COR-L47 (cell line): ENCODE results near the gene DRD4.

Experiments used
- DNase-seq: peaks from one replicate; lab custom pipeline; 2025; lab: John Stamatoyannopoulos, UW

Gene DRD4

DNA sequence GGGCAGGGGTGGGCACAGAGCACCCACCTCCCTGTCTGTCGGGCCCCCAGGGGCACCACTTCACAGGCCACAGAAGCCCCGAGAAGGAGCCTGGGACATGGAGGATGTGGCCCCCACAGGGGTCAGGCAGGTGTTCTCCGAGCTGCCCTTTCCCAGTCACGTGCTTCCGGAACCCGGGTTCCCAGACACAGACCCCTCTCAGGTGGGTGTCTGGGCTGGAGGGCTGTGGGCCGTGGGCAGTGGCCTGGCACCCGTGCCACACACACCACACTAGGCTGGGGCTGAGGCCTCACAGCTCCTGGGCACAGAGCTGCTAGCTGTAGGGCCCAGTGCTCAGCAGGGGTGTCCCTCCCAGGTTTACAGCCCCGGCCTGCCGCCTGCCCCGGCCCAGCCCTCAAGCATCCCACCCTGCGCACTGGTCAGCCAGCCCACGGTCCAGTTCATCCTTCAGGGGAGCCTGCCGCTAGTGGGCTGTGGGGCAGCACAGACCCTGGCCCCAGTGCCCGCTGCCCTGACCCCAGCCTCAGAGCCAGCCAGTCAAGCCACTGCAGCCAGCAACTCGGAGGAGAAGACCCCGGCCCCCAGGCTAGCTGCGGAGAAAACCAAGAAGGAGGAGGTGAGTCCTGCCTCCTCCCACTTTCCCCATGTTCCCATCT lies 26.8 kb upstream of the DRD4 start:
- no peak for DNase-seq

DNA sequence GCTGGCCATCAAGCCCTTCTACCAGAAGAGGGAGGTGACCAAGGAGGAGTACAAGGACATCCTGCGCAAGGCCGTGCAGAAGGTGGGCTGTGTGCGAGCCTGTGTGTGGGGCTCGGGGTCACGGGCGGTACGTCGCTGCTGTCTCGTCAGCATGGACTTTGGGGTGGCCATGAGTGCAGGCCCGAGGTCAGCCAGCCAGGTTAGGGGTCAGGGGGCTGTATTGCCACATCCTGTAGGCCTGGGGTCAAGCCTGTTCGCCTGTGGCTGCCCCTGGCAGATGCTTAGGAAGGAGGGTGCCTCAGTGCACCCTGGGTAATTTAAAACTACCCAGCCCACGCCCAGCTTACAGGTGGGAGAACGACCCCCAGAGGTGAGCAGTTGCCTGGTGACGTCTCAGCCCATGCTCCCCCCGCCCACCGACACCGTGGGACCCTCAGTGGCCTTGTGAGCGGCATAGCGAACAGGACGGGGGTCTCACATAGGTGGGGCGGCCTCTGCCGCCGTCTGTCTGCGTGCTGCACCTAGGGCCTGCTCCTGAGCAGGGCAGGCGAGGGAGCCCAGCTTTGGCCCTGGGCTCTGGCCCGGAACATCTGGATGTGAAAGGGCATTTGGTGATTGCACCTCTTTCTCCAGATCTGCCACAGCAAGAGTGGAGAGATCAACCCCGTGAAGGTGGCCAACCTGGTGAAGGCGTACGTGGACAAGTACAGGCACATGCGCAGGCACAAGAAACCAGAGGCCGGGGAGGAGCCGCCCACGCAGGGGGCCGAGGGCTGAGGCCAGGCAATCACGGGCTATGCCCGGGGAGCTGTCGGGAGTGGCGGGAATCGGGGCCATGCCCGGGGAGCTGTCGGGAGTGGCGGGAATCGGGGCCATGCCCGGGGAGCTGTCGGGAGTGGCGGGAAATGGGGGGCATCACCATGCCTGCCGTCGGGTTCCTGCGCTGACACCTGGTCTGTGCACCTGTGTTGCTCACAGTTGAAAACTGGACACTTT lies 25.8 kb upstream of the DRD4 start:
- no peak for DNase-seq

DNA sequence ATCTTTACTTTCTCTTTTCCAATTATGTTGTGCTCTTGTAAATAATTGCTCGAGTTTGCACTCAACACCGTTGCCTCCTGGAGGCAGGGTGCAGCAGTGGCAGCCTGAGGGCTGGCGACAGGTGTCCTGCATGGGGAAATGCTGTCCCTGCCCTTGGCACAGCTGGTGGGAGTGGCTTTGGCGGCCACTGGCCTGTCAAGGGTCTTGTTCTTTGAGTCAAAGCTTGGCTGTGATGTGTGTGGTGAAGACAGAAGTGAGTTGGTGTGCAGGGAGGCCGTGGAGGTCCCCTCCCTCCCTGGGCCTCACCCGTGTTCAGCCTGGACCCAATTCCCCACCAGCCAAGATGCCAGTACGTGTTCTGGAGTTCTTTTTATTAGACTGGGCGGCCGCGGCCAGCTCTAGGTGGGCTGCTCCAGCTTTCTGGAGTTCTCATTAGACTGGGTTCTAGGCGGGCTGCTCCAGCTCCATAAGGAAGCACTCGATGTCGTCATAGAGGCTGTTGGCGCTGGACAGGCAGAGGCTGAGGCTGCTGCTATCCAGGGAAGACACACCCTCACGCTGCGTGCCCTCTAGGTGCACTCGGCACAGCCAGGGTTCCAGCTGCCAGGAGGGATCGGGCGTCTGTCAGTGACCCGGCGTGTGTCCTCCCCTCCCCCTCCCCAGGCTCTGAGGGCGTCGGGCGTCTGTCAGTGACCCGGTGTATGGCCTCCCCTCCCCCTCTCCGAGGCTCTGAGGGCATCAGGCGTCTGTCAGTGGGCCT lies 24.7 kb upstream of the DRD4 start:
- DNase-seq, result no peak

DNA sequence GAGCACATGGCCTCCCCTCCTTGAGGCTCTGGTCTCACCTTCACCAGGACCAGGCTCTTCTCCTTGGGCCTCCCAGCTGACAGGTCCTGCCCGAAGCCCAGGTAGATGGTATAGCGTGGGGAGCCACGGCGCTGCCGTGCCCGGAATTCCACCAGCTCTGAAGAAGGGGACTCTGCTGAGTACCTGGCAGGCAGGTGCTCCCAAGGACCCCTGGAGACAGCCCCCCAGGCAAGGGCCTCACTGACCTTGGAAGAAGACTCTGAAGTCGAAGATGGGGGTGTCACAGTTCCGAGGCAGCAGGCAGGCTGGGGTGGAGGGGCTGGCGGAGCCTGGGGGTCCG lies 24.1 kb upstream of the DRD4 start:
- no peak for DNase-seq

DNA sequence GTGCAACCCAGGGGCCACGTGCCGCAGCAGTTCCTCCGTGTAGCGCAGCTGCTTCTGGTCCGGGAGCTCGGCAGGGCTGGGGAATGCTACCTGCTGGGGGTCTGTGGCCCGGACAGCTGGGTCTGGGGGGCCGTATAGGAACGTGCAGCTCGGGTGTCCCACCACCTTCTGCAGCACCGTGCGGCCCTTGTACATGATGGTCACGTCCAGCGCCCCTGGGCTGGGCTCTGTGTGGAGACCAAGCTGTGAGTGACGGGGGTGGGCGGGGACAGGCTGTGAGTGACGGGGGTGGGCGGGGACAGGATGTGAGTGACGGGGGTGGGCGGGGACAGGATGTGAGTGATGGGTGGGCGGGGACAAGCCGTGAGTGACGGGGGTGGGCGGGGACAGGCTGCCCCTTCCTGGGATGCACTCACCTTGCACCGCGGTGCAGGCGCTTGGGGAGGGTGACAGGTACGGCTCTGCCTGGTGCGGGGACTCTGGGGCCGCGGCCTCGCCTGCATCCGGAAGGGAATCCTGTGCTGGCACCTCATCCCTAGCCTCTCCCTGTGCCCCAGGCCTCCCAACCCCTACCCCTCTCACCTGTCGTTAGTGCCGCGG lies 23.6 kb upstream of the DRD4 start:
- DNase-seq, result peak; percentile 63

DNA sequence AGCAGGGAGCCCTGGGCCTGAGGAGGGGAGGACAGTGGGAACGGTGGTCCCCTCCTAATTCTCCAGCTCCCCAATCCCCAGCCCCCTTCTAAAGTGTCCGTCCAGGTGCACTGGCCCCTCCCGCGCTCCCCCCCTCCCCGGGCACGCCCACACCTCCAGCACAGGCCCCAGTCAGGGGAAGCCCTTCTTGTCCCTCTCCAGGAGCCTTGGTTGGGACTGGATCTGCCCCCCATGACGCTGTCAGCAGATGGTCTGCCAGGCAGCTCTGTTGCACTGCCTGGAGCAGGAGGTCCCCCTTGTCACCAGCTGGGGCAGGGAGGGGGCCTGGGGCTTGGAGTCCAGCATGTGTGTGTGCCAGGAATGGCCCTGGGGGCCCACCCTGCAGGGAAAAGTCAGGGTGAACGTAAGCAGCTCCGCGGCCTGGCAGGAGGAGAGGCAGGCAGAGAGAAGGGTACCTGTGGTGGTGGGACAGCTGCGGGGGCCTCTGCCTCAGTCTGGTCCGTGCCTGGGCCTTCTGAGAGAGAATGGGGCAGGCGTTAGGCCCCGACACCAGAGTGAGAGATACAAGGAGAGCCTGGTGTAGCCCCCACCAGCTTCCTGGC lies 22.9 kb upstream of the DRD4 start:
- no peak for DNase-seq

DNA sequence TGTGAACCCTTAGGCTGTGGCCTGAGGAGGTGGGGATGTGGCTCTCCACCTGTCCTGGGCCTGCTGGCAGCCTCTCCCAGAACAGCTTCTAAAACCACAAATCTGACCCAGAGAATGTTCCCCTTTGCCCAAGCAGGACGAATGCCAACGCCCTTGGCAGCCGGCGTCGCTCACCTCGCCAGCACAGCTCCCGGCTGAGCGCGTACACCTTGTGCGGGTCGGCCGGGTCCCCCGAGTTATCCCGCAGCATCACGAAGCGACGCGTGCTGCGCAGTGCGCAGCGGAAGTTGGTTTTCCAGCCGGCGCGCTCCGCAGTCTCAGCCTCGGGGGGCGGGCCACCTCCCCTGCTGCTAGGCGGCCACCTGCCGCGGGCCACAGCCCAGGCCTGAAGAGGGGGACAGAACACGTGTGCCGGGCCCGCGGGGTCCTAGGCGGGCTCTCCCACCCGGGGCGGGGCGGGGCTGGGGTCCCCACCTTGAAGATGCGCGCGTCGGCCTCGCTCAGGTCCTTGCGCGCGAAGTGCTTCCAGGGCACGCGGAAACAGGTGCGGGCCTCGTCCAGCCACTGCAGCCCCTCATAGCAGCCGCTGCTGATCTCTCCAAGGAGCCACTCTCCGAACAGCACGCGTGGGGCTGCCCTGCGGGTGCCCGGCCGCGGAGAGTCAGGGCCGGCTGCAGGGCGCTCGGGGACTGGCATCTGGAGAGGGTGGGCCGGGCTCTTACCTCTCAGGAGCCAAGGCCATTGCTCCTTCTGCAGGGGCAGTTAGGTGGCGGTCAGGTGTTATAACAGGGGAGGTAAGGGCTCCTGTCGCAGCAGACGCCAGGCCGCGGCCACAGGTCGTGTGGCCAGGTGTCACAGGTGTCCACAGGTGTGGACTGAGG lies 22.2 kb upstream of the DRD4 start:
- no peak for DNase-seq

DNA sequence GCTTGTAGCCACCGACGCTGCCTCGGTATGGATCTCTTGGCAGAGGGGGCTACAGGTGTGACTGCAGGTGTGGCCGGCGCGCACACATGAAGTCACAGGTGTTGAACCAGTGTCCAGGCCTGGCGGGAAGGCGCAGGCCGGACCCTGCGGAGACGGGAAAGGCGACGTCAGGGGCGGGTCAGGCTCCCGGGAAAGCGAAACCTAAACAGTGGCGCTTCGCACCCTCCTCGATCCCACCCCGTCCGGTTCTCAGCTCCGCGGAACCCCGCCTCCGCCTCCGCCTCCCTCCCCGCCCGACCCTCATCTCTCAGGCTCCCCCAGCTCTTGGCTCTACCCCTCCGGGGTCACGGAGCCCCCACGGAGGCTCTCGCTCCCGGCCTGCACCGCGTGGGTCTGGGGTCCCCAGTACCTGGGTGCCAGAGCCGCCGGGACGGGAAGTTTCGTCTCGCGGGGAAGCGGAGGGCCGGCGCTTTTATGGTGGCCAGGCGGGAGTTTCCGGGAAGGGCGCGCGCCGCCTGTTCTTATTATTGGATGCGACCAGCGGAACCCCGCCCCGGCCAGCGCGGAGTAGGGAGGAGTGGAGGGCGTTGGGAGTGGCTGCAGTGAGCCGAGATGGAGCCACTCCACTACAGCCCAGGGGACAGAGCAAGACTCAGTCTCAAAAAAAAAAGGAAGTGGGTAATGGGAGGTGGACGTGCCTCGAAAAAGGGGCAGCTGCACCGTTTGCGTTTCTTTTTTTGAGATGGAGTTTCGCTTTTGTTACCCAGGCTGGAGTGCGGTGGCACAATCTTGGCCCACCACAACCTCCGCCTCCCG lies 21.4 kb upstream of the DRD4 start, which contains the start of gene IRF7:
Gene IRF7, minus strand, starts transcription at position 447 of the 816 bp plus-strand sequence. CDS start 586 bp downstream, outside the sequence.
- DNase-seq, result peak; percentile 88

DNA sequence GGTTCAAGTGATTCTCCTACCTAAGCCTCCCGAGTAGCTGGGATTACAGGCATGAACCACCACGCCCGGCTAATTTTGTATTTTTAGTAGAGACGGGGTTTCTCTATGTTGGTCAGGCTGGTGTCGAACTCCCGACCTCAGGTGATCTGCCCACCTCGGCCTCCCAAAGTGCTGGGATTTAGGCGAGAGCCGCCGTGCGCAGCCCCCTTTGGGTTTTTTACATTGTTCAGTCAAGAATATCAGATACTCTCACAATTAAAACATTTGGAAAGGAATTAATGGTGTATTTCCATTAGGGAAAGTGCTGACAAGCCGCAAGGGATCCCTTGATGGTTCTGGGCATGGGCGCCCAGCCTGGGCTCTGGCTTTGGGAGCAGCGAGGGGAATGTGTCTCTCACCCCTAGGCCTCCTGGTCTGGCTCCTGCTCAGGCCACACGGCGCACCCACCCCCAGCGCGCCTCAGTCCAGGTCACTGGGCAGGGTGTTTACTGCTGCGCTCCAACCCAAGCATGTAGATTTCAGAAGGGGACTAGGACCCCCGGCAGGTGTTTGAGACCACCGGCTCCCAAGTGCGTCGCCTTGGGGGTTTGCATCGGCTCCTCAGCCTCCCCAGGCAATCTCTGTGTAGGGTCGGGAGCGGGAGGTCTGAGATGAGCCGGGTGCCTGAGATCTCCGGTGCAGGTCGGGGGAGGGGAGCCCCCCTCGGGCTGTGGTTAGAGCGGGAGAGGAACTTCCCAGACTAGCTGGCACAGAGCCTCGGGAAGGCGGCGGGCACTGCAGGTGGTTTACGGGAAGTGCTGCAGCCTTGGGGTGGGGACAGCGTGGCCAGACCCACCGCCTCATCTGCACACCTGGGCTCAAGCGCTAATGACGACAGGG lies 20.5 kb upstream of the DRD4 start:
- DNase-seq, result no peak

DNA sequence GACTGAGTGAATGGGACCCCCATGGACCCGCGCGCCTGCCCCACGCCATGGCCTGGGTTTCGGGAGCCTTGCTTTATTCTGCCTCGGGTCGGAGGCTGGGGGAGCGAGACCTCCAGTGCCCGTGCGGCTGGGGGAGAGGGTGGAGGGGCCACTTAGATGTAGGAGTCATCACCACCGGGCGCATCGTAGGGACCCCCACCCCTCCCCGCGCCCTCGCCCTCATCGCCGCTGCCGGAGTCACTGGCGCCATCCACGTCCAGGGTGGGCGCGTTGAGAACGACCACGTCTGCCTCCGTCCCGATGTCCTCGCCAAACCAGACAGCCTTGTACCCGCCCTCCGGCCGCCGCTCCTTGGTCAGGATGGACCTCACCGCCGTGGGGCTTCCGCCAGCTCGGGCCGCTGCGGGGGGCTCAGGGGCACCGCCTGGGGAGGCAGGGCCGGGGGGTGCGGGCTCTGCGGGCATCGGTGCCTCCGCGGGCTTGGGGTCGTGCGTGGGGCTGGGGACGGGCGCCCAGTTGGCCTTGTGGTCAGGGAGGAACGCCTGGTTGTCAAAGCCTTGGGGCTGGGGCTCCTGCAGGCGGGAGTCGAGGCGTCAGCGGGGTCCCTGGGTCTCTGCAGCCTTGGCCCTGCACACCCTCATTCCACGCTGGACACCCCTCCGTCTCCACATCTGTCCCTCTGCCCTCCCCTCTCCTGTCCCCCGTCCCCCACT lies 19.7 kb upstream of the DRD4 start:
- DNase-seq, result no peak

DNA sequence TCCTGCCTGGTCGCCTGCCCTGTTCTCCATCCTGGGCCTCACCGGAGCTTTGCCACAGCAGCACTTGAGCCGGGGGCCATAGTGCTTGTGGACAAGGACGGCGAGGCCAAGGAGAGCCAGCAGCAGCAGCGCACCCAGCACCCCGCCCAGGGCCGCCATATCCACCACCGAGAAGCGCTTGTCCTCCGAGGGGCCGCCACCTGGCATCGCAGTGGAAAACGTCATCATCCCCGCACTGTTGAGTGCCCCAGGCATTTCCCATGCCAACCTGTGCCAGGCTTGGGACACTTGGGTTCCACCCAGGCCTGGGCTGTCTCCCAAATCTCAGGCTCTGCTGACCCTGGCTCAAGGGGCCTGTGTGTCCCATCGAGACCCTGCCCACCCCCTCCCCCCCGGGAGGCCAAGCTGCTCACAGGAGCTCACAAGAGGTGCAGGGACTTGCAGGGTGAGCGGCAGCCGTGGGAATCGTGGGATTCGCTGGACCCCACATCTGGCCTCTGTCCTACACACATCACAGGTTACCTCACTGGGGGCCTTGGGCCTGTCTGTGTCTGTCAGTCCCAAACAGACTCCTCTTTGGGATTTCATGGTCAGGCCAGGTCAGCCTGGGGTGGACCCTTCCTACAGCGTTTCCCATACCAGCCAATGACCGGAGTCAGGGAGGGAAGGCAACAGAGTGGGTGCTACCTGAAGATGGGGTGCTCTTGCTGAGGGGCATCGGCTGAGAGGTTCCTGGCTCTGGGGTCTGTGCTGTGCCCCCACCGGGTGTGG lies 19.0 kb upstream of the DRD4 start:
- DNase-seq, result no peak

DNA sequence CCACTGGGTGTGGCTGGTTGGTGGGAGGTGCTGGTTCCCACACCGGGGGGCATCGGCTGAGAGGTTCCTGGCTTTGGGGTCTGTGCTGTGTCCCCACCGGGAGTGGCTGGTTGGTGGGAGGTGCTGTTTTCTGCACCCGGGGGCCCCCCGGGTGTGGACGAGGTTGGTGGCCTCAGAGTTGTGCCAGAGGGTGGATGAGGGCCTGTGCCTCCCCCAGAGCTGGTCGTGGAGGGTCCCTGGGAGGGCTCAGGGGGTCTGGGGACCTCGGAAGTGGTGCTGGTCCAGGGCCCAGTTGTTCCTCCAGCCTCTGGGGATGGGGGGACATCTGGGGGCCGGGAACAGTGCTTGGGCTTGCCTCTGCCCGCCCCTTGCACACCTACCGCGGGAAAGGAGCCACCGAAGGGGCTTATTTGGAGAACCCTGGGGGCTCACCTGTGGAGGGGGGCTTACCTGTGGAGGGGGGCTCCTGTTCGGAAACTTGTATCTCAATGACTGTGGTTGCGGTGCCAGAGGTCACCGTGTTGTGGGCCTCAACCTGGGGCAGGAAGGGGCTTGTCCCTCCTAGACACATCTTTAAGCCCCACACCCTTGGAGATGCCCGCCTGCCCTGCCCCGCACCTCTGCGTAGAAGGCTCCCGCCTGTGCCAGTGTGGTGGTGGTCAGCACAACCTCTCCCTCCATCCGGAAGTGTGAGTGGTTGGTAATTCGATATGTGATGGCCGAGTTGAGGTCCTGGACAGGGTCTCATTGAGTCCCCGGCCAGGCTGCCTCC lies 18.0 kb upstream of the DRD4 start:
- DNase-seq, result no peak

DNA sequence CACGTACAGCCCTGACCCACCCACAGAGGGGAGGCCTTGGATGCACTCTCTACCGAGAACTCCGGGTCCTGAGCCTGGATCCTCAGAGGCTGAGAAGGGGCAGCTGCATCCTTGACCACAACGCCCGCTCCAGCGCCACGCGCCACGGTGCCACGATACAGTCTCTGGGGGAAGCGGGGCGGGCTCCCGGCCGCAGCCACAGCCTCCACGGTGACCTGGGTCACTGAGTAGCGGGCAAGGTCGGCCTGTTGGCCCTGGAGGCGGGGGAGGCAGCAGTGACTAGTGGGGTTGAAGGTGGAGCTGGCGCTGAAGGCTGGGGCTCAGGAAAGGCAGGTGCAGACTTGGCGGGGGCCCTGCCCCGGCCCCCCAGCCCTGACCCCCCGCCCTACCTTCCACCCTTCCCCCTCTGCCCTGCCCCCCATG lies 17.4 kb upstream of the DRD4 start:
- DNase-seq, result no peak

DNA sequence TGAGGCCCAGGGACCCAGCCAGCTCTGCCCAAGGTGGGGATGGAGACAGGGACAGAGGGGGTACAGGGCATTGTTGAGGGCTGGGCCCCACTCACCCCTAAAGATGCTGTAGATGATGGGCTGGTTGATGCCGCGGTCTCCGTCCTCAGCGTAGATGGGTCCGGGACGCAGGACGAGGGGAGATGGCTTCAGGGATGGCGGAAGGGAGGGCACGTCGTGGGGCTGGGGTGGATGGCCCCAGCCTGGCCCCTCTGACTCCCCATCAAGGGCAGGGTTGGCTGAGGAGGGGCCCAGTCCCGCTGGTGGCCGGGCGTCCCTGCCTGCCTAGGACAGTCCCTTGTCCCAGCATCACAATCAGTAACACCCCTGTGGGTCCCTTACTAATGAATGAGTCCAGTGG lies 16.9 kb upstream of the DRD4 start:
- DNase-seq, result no peak

DNA sequence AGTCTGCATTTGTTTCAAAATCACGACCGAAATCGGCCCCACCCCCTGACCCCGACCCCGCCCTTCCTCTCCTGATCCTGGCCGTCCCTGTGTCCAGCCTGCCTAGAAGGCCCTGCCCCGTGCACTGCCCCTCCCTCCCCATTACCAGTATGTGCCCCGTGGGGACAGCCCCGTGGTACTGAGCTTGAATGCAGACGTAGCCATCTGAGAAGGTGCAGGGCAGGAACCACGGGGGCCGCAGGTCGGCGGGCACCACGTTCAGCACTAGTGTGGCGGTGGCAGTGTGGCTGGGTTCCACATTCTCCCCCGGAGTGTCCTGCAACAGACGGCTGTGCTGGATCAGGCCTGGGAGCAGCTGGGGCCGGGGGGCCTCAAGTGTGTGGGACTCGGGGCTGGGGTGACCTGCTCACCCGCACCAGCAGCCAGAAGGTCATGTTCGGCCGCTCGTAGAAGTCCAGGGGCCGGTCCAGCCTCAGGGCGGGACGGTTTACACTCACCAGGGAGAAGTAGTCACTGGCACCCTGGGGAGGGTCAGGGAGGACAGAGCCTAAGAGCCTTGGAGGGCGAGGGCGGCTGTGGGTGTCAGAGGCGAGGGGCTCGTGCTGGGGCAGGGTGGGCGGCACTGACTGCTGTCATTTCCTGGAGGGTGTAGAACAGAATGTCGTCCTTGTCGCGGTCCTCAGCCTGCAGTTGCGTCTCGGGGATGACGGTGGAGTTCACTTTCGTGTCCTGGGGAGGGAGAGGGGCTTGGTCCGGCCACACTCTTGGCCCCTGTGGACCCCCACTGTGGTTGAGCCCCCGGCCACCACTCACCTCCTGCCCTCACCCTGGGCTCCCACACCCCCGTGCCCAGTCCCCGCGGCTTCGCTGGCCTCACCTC lies 15.9 kb upstream of the DRD4 start:
- no peak for DNase-seq

DNA sequence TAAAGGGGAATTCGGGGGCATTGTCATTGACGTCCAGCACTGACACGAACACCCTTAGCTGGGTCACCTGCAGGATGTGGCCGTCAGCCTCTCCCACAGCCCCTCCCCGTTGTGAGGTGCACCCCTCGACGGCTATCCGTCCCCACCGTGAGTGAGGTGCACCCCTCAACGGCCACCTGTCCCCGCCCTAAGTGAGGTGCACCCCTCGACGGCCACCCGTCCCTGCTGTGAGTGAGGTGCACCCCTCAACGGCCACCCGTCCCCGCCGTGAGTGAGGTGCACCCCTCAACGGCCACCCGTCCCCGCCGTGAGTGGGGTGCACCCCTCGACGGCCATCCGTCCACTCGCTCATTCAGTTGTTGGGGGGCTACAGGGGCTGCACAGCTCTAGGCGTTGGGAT lies 15.2 kb upstream of the DRD4 start:
- no peak for DNase-seq
